ENCODE data around the gene CDC37. TPM values are rescaled to one million over a fixed set of nuclear protein-coding genes. Genes with fewer than 3 reads are reported as not detected.

The CDC37 gene
- total and polyA plus RNA-seq, 12 donors = 72.8 to 518 (median 117) TPM

DNA sequence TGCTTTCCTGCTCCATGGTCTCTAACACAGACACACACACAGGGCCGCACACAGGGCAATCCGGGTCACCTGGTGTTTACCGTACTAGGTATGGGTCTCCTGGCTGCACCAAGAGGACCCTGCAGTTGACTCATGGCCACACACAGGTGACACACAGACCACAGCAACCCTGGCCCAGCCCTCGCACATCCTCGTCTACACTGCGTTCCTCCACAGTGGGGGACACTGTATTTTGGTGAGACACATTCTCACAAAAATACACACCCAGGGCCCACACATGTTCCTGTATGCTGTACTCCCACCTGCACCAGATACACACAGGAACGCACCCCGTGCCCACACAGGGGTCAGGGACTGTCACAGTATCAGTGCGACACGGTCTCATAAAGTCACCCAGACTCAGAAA is 29.8 kb upstream of the CDC37 start:
- intact Hi-C loops (cut with DNase I) = no loop called here
- H3K4me3 ChIP-seq = peak overlapping the region in 1 of 4 donors; percentile 94

DNA sequence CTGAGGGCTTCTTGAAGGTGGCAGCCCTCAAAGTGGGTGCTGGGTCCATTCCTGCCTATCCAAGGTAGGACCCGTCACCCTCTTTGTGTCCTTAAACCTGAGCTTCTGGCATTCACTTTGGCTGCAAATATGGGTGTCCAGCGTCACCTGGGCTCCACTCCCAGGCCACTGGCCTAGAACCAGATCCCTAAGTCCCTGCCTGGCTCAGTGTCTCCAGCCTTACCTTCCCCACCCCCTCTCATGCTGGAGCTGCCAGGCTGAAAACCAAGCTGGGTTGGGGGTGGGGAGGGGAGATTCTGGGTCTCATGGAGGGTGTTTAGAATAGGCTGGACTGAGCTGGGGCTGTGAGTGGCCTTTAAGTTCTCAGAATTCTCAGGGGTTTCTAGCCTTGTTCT is 29.4 kb upstream of the CDC37 start:
- no peaks in the 10 kb centered on the region for H3K27me3 ChIP-seq
- 74 to 83% (median 80%) methylated on average over 2 of the region's 2 CpGs for WGBS, 4 donors
- intact Hi-C loops (cut with DNase I) = no loop called here
- DNase-seq = no peak
- H3K9me3 ChIP-seq (replicated peaks in 1 of 3) = no peaks in the 10 kb centered on the region
- H3K4me1 ChIP-seq (replicated peaks in 1 of 2) = peaks cover 25 to 28% of the 10 kb centered on the region in 2 donors
- H3K27ac ChIP-seq = peak overlapping the region in 3 of 5 donors; percentile 38 to 88 (median 73)
- H3K36me3 ChIP-seq (replicated peaks in 1 of 2) = no peaks in the 10 kb centered on the region
- no peak for TF ChIP-seq POLR2A (IDR thresholded peaks at IDR 0.05)
- TF ChIP-seq, protein P1, sequence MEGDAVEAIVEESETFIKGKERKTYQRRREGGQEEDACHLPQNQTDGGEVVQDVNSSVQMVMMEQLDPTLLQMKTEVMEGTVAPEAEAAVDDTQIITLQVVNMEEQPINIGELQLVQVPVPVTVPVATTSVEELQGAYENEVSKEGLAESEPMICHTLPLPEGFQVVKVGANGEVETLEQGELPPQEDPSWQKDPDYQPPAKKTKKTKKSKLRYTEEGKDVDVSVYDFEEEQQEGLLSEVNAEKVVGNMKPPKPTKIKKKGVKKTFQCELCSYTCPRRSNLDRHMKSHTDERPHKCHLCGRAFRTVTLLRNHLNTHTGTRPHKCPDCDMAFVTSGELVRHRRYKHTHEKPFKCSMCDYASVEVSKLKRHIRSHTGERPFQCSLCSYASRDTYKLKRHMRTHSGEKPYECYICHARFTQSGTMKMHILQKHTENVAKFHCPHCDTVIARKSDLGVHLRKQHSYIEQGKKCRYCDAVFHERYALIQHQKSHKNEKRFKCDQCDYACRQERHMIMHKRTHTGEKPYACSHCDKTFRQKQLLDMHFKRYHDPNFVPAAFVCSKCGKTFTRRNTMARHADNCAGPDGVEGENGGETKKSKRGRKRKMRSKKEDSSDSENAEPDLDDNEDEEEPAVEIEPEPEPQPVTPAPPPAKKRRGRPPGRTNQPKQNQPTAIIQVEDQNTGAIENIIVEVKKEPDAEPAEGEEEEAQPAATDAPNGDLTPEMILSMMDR (IDR thresholded peaks at IDR 0.05) = no peak
- peak overlapping the region in 1 of 4 donors; percentile 94 for H3K4me3 ChIP-seq

More for the DNA sequence above, 29.8 kb upstream of the CDC37 start:
- peak overlapping the region in 4 of 5 donors; percentile 38 to 88 (median 58) for H3K27ac ChIP-seq
- peaks cover 25 to 28% of the 10 kb centered on the region in 2 donors for H3K4me1 ChIP-seq (replicated peaks in 1 of 2)
- H3K36me3 ChIP-seq (replicated peaks in 1 of 2) = no peaks in the 10 kb centered on the region
- H3K27me3 ChIP-seq = no peaks in the 10 kb centered on the region
- H3K9me3 ChIP-seq (replicated peaks in 1 of 3) = no peaks in the 10 kb centered on the region
- TF ChIP-seq, protein P1 (IDR thresholded peaks at IDR 0.05) = no peak
- TF ChIP-seq POLR2A (IDR thresholded peaks at IDR 0.05) = no peak
- DNase-seq = no peak
- WGBS, 4 donors = 53 to 77% (median 73%) methylated on average over 6 to 10 of the region's 10 CpGs

DNA sequence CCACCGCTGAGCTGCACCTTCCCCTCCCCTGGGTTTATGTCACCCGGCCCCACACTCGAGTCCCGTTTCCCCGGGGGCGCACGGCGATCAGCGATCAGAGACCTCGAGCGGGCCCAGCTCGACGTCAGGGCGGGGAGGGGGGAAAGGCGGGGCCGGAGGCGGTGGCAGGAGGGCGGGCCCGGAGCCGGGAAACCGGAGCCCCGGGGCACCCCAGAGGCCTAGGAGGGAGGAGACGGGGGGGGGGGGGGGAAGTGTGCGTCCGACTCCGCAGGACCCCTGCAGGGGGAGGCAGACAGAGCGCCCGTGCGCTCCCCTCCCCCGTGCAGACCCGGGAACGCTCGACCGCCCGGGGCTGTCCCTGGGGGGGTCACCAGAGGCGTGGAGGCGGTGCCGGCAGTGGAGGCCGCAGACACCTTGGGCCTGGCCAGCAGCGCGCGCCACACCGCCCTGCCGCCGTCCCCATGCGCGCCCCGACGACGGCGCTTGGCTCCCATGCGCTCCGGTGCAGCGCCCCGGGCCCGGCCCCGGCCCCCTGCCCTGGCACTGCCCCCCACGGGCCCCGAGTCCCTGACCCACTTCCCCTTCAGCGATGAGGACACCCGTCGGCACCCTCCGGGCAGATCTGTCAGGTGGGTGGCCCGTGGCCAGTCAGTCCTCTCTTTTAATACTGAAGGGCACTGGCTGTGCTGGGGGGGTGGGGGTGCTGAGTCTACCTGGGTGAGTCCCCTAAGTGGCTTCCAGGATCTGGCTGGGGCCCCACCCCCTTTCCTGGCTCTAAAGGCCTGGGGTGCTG is 28.8 kb upstream of the CDC37 start:
- no peaks in the 10 kb centered on the region for H3K9me3 ChIP-seq (replicated peaks in 1 of 3)
- H3K36me3 ChIP-seq (replicated peaks in 1 of 2) = no peaks in the 10 kb centered on the region
- DNase-seq = peak in 6 of 7 donors; percentile 51 to 77 (median 68)
- intact Hi-C loops (cut with DNase I) = no loop called here
- H3K4me3 ChIP-seq = peak overlapping the region in 2 of 4 donors; percentile 32 to 94
- H3K4me1 ChIP-seq (replicated peaks in 1 of 2) = peaks cover 25 to 28% of the 10 kb centered on the region in 2 donors
- no peaks in the 10 kb centered on the region for H3K27me3 ChIP-seq
- 0 to 1% (median 1%) methylated on average over 6 to 60 of the region's 64 CpGs for WGBS, 4 donors
- H3K27ac ChIP-seq = peak overlapping the region in 4 of 5 donors; percentile 47 to 88 (median 62)
- TF ChIP-seq, protein P1 (IDR thresholded peaks at IDR 0.05) = no peak
- TF ChIP-seq POLR2A (IDR thresholded peaks at IDR 0.05) = no peak

DNA sequence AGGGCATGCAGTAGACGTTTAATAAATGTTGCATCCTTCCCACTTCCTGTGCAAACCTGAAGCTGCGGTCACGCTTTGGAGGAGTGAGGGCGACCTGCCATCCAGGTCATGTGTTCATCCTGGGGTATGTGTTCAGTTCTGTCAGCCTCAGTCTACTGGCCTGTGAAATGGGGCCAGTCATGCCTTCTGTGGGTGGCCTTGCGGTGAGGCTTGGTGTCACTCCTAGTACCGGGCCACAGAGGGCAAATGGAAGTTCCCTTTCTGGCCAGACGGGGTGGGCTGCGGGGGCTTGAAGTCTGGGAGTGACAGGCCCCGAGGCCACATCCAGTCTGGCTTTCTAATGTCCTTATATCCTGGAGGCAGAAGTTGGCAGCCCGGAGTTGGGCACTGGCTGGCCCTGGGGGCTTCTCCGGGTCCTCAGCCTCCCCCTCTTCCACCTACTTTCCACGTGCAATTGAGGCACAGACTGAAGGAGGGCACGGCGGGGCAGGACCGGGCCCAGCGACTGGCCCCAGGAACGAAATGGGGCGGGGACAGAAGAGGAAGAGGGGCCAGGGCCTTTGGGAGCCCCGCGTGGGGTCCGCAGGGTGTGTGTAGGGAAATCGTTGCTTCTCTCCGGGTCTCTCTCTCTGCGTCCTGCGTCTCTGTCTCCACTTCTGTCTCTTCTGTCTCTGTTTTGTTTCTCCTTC is 28.1 kb upstream of the CDC37 start:
- TF ChIP-seq POLR2A (IDR thresholded peaks at IDR 0.05) = no peak
- TF ChIP-seq, protein P1 (IDR thresholded peaks at IDR 0.05) = peak in 1 of 6 experiments; percentile 29
- peak overlapping the region in 4 of 5 donors; percentile 47 to 88 (median 50) for H3K27ac ChIP-seq
- H3K36me3 ChIP-seq (replicated peaks in 1 of 2) = no peaks in the 10 kb centered on the region
- peak in 3 of 7 donors; percentile 31 to 69 (median 55) for DNase-seq
- no peaks in the 10 kb centered on the region for H3K9me3 ChIP-seq (replicated peaks in 1 of 3)
- intact Hi-C loops (cut with DNase I) = no loop called here
- peaks cover 25 to 28% of the 10 kb centered on the region in 2 donors for H3K4me1 ChIP-seq (replicated peaks in 1 of 2)
- H3K4me3 ChIP-seq = peak overlapping the region in 2 of 4 donors; percentile 32 to 94
- no peaks in the 10 kb centered on the region for H3K27me3 ChIP-seq
- WGBS, 4 donors = 16 to 24% (median 18%) methylated on average over 14 to 25 of the region's 25 CpGs

Data from adrenal gland (tissue), 12 donors.